ENCODE data around the gene TFPT. TPM values are rescaled to one million over a fixed set of nuclear protein-coding genes. Genes with fewer than 3 reads are reported as not detected.

Gene TFPT
- total RNA-seq, 1 donor from 2014 or later, result 25.2 TPM

- no peak overlapping the region for H2AFZ ChIP-seq (ENCODE audit: low read depth, low read length)
- H3K27ac Mint-ChIP-seq (ENCODE audit: unreplicated experiment), result no peak overlapping the region
- peaks cover 32% of the 10 kb centered on the region for H3K36me3 Mint-ChIP-seq (ENCODE audit: low read depth, unreplicated experiment)
- H3K27me3 ChIP-seq (ENCODE audit: insufficient read depth, low read length), result no peaks in the 10 kb centered on the region
- H3K79me2 ChIP-seq (ENCODE audit: insufficient read depth, low read length), result peaks cover 10% of the 10 kb centered on the region
- H3K4me3 Mint-ChIP-seq (ENCODE audit: unreplicated experiment), result no peak overlapping the region
- H3K27me3 Mint-ChIP-seq (ENCODE audit: low read depth, unreplicated experiment), result no peaks in the 10 kb centered on the region
- no peak overlapping the region for H3K4me3 ChIP-seq (ENCODE audit: insufficient read depth, low read depth, low read length)
- H4K20me1 ChIP-seq (ENCODE audit: insufficient read depth, low read length), result peaks cover 69% of the 10 kb centered on the region
- peaks cover 1% of the 10 kb centered on the region for H3K4me1 Mint-ChIP-seq (ENCODE audit: low read depth, unreplicated experiment)
- H3K9me3 ChIP-seq (ENCODE audit: insufficient read depth, low read depth, low read length), result no peaks in the 10 kb centered on the region
- no peak for TF ChIP-seq CTCF (IDR thresholded peaks at IDR 0.05; ENCODE audit: insufficient read depth, low read depth, low read length)
- TF ChIP-seq EZH2 (IDR thresholded peaks at IDR 0.05; ENCODE audit: insufficient read depth, low read length), result no peak
- peaks cover 45% of the 10 kb centered on the region for H3K36me3 ChIP-seq (ENCODE audit: insufficient read depth, low read length)
- no peak overlapping the region for H3K9ac ChIP-seq (ENCODE audit: low read length)
- FAIRE-seq (no peak), DNase-seq (ENCODE audit: low read depth) (no peak)
- H3K4me2 ChIP-seq (ENCODE audit: low read length), result no peak overlapping the region
- H3K4me1 ChIP-seq (ENCODE audit: insufficient read depth, low read length), result peaks cover 6% of the 10 kb centered on the region
- H3K27ac ChIP-seq (ENCODE audit: low read depth, low read length), result no peak overlapping the region
- H3K9me3 Mint-ChIP-seq (ENCODE audit: unreplicated experiment), result no peaks in the 10 kb centered on the region
Observed at GRCh38 chr19:54149021-54149812, 33.8 kb upstream of the TFPT start.

- TF ChIP-seq EZH2 (IDR thresholded peaks at IDR 0.05; ENCODE audit: insufficient read depth, low read length), result no peak
- TF ChIP-seq CTCF (IDR thresholded peaks at IDR 0.05; ENCODE audit: insufficient read depth, low read depth, low read length), result no peak
- Histone ChIP-seq H4K20me1 (ENCODE audit: insufficient read depth, low read length) (peaks cover 68% of the 10 kb centered on the region), H3K36me3 (ENCODE audit: insufficient read depth, low read length) (peaks cover 45% of the 10 kb centered on the region), H3K4me1 (ENCODE audit: insufficient read depth, low read length) (peaks cover 2% of the 10 kb centered on the region), H3K27ac (ENCODE audit: low read depth, low read length) (no peak overlapping the region), H3K4me2 (ENCODE audit: low read length) (no peak overlapping the region), H3K9ac (ENCODE audit: low read length) (no peak overlapping the region), H3K27me3 (ENCODE audit: insufficient read depth, low read length) (no peaks in the 10 kb centered on the region), H3K4me3 (ENCODE audit: insufficient read depth, low read depth, low read length) (no peak overlapping the region), H3K9me3 (ENCODE audit: insufficient read depth, low read depth, low read length) (no peaks in the 10 kb centered on the region), H3K79me2 (ENCODE audit: insufficient read depth, low read length) (peaks cover 12% of the 10 kb centered on the region), H2AFZ (ENCODE audit: low read depth, low read length) (no peak overlapping the region)
- no peak overlapping the region for H3K27ac Mint-ChIP-seq (ENCODE audit: unreplicated experiment)
- no peaks in the 10 kb centered on the region for H3K4me1 Mint-ChIP-seq (ENCODE audit: low read depth, unreplicated experiment)
- no peaks in the 10 kb centered on the region for H3K27me3 Mint-ChIP-seq (ENCODE audit: low read depth, unreplicated experiment)
- FAIRE-seq (no peak), DNase-seq (ENCODE audit: low read depth) (no peak)
- H3K36me3 Mint-ChIP-seq (ENCODE audit: low read depth, unreplicated experiment), result peaks cover 31% of the 10 kb centered on the region
- H3K4me3 Mint-ChIP-seq (ENCODE audit: unreplicated experiment), result no peak overlapping the region
- no peaks in the 10 kb centered on the region for H3K9me3 Mint-ChIP-seq (ENCODE audit: unreplicated experiment)
Observed at GRCh38 chr19:54148158-54148557, 32.7 kb upstream of the TFPT start.

- no peak overlapping the region for H3K27ac Mint-ChIP-seq (ENCODE audit: unreplicated experiment)
- no peak overlapping the region for H3K9ac ChIP-seq (ENCODE audit: low read length)
- H3K4me3 Mint-ChIP-seq (ENCODE audit: unreplicated experiment), result no peak overlapping the region
Observed at GRCh38 chr19:54147676-54148075, 32.2 kb upstream of the TFPT start.

More at GRCh38 chr19:54147676-54148075, 32.2 kb upstream of the TFPT start:
- H3K36me3 ChIP-seq (ENCODE audit: insufficient read depth, low read length), result peaks cover 47% of the 10 kb centered on the region
- no peak overlapping the region for H3K4me3 ChIP-seq (ENCODE audit: insufficient read depth, low read depth, low read length)
- H4K20me1 ChIP-seq (ENCODE audit: insufficient read depth, low read length), result peaks cover 71% of the 10 kb centered on the region
- H3K9me3 Mint-ChIP-seq (ENCODE audit: unreplicated experiment), result no peaks in the 10 kb centered on the region
- H3K27me3 ChIP-seq (ENCODE audit: insufficient read depth, low read length), result no peaks in the 10 kb centered on the region
- H3K27me3 Mint-ChIP-seq (ENCODE audit: low read depth, unreplicated experiment), result no peaks in the 10 kb centered on the region
- H3K27ac ChIP-seq (ENCODE audit: low read depth, low read length), result no peak overlapping the region
- H3K79me2 ChIP-seq (ENCODE audit: insufficient read depth, low read length), result peaks cover 15% of the 10 kb centered on the region
- TF ChIP-seq CTCF (IDR thresholded peaks at IDR 0.05; ENCODE audit: insufficient read depth, low read depth, low read length) (no peak), EZH2 (IDR thresholded peaks at IDR 0.05; ENCODE audit: insufficient read depth, low read length) (no peak)
- no peaks in the 10 kb centered on the region for H3K4me1 Mint-ChIP-seq (ENCODE audit: low read depth, unreplicated experiment)
- H3K9me3 ChIP-seq (ENCODE audit: insufficient read depth, low read depth, low read length), result no peaks in the 10 kb centered on the region
- peaks cover 31% of the 10 kb centered on the region for H3K36me3 Mint-ChIP-seq (ENCODE audit: low read depth, unreplicated experiment)
- no peak for FAIRE-seq
- no peak overlapping the region for H3K4me2 ChIP-seq (ENCODE audit: low read length)
- DNase-seq (ENCODE audit: low read depth), result no peak
- H3K4me1 ChIP-seq (ENCODE audit: insufficient read depth, low read length), result peaks cover under 1% of the 10 kb centered on the region
- H2AFZ ChIP-seq (ENCODE audit: low read depth, low read length), result no peak overlapping the region
